Activated CD8-positive, alpha-beta memory T cell treated with anti-CD3 and anti-CD28 coated beads for 48 hours (primary cell): ENCODE measurements around the gene ARSB.
"Not testable (repeated sequence)": the region's sequence is repeated elsewhere in the genome, so short reads cannot be mapped to it uniquely, and the experiment has no call there.

Source experiments
- DNase-seq, 3 experiments: peaks; one replicate each; pipeline ENCODE4 v3.0.0-alpha.2; 2020; ENCODE audit warnings: low read depth in 2 of 3, low spot score in 2 of 3

ARSB gene

DNA sequence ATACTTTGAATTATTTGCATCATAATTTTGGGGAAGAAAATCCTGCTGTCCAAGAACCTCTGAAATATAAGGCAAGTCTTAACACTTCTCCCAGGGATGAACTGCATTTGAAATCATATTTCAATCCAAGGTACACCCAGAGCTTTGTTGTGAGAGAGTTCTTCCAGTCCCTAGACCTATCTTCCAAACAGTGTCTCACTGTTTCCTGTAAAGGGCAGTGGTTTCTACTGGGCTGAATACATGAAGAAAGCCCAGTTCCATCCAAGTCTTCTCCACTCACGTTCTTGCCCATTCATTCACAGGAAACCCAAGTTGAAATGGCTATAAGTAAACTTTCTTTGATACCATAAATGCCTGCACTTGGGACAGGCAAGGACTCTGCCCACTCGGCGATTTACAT, 228.3 kb downstream of the ARSB start:
- no peak for DNase-seq

DNA sequence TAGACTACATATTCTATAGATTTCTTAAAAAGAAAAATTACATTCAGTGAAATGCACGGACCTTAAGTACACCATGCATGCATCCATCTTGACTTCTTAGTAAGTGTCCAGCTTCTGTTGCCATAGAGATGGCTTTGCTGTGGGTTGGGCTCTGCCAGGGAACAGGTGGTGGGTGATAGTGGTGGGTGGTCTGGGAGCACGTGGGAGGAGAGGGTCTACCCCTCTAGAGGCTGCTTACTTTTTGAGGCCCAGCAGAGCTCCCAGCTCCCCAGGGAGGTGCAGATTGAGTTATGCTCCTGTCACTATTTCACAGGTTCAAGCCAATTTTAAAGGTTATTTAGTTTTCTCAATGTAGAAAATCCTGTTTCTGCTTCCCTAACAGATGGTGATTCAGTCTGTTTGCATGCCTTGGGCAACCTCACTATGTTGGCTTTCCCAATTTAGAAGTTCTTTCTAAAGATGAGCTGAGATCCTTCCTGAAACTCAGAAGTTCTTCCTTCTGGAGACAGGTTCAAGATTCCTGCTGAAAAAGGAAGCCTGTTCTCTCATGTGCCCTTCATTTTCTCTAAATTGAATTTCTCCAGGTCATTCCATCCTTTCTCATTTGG, 229.2 kb downstream of the ARSB start:
- no peak for DNase-seq

DNA sequence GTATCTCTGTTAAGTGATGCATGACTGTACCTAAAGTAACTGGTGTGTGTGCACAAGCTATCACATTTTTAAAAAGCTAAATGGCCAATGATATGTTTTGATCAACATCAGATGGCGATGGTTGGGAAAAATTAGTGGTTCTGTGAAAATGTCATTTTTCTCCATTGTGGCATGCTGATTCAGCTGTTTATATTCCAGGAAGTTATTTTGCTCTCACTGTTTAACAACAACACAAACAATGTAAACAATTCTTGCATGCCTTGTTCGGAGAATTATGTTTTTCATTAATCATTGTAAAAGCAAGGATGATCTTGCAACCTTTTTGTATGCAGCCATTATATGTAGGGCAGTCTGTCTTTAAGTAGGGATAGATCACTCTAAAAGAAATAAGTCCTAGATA, 230.5 kb downstream of the ARSB start:
- DNase-seq = no peak

DNA sequence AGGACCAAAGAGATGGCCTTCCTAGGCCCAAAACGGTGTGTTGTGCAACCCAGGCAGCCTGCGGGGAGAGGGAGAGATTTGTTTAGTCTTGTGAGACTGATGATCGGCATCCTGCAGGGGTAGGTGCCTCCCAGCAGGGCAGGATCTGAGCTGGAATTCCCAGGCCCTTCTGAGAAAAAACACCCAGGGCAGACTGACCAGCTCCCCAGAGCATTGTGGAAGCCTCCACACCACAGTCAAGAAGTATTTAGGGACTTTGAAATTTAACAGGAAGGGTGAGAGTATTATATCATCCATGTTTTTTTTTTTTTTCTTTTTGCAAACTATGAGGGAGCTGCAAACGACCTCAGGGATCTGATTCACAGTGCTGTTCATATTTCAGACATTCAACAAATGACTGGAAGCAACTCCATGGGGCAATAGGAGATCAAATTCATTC, 232.0 kb downstream of the ARSB start:
- no peak for DNase-seq

DNA sequence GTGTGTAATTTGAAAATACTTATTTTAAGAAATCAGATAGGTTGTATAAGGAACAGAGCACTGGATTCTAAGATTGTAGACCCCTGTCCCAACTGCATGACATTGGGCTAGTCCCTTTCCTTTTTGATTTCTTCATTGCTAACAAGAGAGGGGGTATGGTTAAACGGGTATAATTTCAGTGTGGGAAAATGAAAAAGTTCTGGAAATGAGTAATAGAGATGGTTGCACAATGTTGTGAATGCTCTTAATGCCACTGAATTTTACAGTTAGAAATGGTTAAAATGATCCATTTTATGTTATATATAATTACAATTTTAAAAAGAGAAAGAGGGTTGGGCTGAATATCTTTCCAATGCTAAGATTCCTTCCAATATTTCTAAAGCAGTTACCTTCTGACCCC, 233.2 kb downstream of the ARSB start:
- DNase-seq = no peak

DNA sequence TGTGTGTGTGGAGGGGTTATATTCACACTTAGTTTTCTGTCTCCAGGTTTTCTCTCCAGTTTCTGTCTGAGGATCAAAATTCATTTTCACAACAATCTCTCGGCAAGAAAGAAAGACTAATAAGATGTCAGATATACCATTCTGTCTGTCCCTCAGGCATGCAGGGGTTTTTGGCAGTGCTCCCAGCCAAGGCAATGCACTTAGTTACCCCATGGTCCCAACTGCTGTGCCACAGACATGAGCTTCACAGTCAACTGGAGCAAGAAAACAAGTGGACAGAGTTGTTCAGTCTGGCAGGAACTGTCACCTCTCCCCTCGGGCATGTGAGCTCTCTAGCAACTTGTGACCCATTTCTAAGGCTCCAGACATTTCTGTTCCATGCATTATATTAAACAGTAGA, 234.8 kb downstream of the ARSB start:
- no peak for DNase-seq

DNA sequence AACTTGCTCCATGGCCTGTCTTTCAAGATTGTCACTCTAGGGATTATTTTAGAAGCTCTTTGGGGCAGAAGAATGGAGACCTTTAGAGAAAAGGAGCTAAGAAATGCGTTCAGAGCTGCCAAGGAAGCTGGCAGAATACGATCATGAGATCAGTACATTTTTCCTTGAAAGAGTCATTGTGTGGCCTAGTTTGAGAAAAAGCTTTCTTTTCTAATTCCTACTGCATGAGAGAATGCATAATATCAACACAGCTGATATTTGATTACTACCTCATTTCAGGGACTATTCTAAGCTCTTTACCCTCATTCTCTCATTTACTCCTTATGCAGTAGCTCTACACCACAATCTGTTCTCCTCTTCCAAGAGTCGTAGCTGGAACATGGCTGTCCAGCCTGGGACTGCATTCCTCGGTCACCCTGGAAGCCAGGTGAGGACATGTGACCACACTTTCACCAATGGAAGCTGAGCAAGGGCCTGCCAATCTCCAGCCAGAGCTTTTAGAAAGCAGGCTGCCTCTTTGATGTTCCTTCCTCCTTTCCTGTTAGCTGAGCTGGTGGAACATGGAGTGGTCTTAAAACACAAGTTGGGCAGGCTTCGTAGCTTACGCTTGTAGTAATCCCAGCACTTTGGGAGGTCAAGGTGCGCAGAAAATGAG, 237.3 kb downstream of the ARSB start:
- no peak for DNase-seq

DNA sequence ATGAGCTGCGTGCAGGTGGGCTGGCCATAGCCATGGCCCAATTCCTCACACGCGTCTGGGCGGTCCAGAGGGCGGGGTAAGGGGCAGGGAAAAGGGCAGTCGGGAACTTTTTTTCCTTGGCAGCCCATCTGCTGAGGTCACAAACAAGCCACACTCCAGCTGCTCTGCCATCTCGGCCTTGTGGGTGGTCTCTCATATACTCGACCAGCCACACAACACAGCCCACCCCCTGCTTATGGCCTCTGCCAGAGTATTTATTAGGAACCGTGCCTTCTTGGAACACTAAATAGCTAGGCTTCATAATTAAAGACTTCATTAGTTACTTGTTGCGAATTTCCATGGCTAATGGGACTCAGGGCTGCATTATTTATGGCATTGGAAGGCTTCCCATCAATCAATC, 238.1 kb downstream of the ARSB start:
- no peak for DNase-seq

DNA sequence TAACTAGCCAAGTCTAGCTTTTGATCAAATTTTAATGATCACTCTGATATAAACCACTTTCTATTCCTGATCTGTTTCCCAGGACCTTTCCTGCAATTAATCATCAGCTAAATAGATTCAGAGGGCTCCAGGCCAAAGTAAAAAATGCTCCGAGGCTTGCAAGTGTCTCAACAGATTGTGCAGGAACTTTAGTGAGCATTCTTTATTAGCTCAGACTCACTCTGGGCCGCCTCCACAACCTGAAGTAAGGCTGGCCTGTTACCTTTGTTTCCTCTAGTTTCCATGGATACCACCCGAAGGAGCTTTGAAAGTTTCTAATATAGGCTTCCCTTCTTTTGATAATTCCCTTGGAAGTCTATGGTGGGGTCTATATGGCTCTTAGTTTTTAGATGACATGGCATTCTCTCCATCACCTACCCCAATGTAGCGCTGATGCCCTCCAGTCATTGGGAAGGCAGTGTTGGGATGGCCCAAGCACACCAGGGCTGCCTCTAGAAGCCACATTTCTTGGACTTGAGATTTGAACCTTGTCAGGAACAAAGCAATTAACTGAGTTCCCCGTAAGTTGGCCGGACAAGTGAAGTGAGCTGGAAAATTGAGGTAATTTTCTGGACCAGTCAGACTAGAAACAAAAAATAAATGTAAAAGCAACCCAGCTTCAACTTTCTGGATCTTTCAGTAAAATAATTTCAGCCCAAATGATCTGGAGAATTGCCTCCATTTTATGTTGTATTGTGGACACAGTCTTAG, 238.9 kb downstream of the ARSB start:
- no peak for DNase-seq

DNA sequence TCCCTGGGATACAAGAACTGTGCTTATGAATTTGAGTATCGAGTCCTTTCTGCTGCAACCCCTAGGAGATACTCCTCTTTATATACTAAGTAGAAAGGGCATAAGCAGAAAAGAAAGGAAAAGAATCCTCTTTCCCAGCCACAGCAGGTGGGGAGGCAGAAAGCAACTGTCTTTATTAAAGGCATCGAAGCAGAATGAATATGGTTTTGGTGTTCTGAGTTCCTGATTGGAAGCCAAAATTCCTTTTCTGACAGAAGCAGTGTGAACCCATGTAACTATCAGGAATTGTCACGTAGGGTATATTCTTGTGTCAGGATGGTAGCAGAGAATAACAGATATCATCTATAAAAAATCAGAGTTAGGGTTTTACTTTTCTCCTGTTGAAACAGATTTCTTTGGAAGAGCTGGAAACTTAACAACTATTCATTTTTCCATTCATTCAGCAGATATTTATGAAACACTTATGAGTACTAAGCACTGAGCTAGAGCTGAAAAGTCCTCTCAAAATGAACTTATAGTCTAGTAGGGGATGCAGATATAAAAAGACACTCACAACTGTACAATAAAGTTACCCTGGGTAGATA, 240.1 kb downstream of the ARSB start:
- no peak for DNase-seq

DNA sequence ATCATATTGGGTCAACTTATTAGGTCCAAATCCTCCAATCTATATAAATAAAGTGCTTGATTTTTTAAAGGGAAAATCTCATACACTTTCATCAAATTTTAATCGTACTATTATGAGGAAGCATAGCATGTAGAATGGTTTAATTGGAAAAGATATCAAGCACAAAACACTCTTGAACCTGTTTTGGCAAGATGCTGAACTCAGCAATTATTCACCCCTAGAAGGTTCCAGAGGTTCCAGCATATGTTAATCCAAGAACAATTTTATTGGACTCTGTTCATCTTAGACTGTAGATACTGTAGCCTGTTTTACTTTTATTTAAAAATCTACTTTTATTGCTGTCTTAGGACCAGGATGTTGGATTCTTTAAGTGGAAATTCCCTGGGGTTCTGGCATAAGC, 244.1 kb downstream of the ARSB start:
- no peak for DNase-seq

DNA sequence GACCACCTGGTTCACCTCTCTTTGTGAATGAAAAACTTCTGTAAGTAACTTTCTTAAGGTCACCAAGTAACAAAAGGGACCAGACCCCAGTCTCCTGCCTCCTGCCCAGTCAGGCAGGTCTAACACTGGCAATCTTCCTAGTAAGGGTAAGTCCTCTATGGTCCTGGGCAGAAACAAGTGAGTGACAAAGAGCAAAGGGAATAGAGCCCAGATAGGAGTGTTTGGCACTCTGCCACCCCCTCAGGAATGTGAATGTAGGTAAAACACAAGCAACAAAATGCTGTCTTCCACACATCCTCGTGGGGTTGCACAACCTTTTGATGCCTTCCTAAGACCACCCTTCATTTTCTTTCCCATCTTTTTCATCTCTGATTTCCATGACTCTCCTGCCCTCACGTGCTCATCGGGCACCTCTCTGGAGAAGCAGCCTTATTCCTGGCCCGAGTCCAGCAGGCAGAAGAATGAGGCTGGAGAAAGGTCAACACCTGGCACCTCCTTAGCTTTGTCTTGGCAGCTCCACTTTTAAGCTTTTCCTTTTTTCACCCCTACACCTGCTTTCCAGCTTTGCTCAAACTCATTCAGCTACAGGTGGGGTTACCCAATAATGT, 246.3 kb downstream of the ARSB start:
- DNase-seq = no peak

DNA sequence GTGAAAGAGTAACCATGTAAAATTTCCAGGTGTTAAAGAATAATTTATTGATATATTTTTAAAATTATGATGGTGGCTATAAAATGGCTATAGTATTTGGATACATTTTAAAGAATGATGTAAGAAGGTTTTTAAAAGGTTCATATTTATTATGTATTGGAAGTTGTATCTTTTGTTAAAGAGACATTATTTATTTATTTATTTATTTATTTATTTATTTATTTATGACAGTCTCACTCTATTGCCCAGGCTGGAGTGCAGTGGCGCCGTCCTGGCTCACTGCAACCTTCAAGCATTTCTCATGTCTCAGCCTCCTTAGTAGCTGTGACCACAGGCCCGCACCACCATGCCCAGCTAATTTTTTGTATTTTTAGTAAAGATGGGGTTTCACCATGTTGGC, 247.0 kb downstream of the ARSB start:
- no peak for DNase-seq

DNA sequence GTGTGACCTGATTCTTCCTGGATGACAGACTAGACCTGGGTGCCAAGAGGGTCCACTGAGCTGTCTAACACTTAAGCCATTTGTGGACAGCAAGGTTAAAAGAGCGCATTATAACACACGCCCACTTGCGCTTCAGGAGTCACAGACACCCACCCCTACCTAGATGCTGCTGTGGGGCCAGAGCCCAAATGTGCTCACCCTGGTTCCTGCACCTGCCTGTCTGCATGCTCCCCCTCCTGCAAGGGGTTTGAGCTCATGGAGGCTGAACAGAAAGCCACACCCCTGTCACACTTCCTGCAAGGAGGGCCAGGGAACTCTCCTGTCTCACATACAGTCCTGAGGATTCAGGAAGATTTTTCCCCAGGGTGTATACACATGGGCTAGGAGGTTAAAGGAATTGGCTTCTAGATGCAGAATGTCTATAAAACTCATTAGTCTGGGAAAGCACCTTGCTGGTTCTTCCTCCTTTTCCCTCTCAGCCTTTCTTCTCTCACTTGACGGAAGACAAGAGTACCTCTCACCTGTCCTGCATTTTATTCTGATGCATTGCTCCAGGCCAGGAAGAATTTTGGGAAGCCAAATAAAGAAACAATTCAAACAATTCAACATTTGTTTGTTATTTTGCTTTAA, 249.2 kb downstream of the ARSB start:
- DNase-seq = no peak

DNA sequence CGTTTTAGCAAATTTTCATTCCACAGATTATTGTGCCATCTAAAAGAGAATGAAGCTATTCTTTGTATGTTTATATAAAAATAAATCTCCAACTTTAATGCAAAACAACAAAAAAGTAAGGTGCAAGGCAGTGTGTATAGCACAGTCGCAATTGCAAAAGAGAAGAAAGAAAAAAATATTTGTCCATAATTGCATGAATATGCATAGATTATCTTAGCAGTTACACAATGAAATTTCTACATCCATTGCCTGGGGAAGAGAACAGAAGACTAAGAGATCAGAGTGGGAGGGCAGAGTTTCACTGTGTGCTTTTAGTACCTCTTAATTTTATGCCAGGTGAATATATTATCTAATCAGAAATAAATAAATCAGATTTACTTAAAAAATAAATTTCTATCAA, 250.2 kb downstream of the ARSB start:
- DNase-seq = no peak

DNA sequence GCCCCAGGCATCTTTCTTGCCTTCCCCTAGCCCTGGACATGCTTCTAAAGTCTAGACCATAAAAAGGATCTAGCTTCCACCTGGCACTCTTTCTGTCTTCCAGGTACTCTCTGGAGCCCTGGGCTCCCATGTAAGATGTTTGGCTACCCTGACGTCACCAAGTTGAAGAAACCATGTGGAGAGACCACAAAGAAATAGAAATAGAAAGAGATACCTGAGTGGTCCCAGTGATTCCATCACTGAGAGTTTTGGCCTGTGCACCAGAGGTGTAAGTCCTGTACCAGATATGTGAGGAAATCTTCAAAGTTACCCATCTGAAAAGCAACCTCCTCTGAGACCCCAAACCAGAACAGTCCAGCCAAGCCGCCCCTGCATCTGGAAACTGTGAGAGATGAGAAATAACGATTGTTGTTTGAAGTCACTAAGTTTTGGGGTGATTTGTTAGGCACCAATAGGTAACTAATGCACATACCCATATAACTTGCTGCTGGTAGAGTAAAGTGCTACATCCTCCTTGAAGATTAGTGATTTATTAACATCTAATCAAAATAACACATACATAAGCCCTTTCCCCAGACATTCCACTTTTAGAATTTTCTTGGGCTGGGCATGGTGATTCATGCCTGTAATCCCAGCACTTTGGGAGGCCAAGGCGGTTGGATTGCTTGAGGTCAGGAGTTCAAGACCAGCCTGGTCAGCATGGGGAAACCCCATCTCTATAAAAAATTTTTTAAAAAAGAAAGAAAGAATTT, 250.8 kb downstream of the ARSB start:
- DNase-seq = no peak

DNA sequence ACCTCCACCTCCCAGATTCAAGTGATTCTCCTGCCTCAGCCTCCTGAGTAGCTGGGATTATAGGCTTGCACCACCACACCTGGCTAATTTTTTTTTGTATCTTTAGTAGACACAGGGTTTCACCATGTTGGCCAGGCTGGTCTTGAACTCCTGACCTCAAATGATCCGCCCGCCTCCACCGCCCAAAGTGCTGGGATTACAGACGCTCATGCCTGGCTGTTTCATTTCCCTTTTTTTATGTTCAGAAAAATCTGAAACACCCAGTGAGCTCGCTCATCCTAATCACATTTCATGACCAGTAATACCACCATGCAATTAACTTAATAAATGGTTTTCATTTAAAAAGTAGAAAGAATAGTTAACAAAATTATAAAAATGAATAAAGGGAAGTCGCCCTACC, 252.4 kb downstream of the ARSB start:
- DNase-seq = not testable (repeated sequence)

DNA sequence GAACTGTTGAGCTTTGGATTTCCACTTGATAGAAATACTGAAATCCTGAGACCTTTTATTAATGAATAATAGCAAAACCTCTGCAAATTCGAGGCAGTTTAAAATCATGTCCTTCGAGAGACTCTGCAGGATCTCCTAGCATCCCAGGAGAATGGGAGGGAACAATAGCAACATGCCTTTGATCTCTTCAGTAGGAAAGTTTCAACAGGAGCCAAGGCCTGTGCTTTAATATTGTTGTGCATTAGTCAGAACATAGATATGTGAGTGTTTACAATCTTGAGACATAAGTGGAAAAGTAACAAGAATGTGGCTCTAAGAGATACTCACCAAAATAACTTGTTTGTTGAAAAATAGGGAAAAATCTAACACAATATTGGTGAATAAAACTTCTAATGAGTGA, 253.2 kb downstream of the ARSB start:
- DNase-seq = no peak

DNA sequence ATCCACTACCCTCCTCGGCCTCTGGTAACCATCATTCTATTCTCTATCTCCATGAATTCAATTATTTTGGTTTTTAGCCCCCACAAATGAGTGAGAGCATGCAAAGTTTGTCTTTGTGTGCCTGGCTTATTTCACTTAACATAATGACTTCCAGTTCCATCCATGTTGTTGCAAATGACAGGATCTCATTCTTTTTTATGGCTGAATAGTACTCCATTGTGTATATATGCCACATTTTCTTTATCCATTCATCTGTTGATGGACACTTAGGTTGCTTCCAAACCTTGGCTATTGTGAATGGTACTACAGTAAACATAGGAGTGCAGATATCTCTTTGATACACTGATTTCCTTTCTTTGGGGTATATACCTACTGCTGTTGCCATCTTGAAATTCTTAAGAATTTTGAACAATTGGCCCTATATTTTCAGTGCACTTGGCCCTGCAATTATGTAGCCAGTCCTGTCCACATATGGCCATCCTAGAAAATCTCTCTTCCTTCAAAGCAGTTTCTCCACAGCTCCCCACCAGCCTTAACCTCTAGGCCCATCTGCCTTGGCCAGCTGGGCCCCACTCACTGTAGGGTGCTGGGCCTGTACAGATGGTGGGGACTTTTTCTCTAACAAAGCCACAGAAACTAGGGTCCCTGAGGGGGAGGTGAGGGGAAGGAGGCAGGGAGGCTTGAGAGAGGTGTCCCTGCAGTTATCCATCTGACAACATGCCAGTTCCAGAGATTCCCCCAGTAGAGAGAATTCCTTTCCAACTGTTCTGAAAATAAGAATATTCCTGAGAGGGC, 254.6 kb downstream of the ARSB start:
- no peak for DNase-seq
